CD4-positive, alpha-beta T cell treated with Interleukin-2 at 100 ng/mL for 4 hours (primary cell): ENCODE measurements around the gene CLN5.
"Not testable (repeated sequence)": the region's sequence is repeated elsewhere in the genome, so short reads cannot be mapped to it uniquely, and the experiment has no call there.

Experiments
- DNase-seq: peaks from one replicate; pipeline ENCODE4 v3.0.0-alpha.2; 2020; ENCODE audit warnings: low spot score

CLN5 gene

GRCh38 chr13:76976490-76976889, 15.4 kb upstream of the CLN5 start:
- DNase-seq = peak; percentile 23

GRCh38 chr13:76976929-76977328, 15.0 kb upstream of the CLN5 start:
- DNase-seq = no peak

- peak; percentile 84 for DNase-seq
Measured at GRCh38 chr13:76980075-76980718, 11.7 kb upstream of the CLN5 start.

- no peak for DNase-seq
Measured at GRCh38 chr13:76982061-76982460, 9.8 kb upstream of the CLN5 start.

- DNase-seq = no peak
Measured at GRCh38 chr13:76983676-76984075, 8.2 kb upstream of the CLN5 start.

- DNase-seq = peak; percentile 87
Measured at GRCh38 chr13:76991432-76991795, 467 bp upstream of the CLN5 start.

GRCh38 chr13:76992548-76993001, 694 bp downstream of the CLN5 start:
- peak; percentile 23 for DNase-seq

GRCh38 chr13:76993021-76993420, 1.1 kb downstream of the CLN5 start:
- DNase-seq = no peak

- no peak for DNase-seq
Measured at GRCh38 chr13:76993473-76993872, 1.6 kb downstream of the CLN5 start.

- no peak for DNase-seq
Measured at GRCh38 chr13:76994281-76994680, 2.4 kb downstream of the CLN5 start.

- DNase-seq = no peak
Measured at GRCh38 chr13:77000475-77000874, 8.6 kb downstream of the CLN5 start.

GRCh38 chr13:77001540-77001939, 9.7 kb downstream of the CLN5 start:
- DNase-seq = no peak

GRCh38 chr13:77001963-77002587, 10.2 kb downstream of the CLN5 start:
- DNase-seq = no peak

GRCh38 chr13:77002590-77003190, 10.8 kb downstream of the CLN5 start:
- DNase-seq = peak; percentile 10

- not testable (repeated sequence) for DNase-seq
Measured at GRCh38 chr13:77008337-77008736, 16.5 kb downstream of the CLN5 start.

- peak; percentile 36 for DNase-seq
Measured at GRCh38 chr13:77009011-77009410, 17.1 kb downstream of the CLN5 start.

GRCh38 chr13:77009719-77010118, 17.8 kb downstream of the CLN5 start:
- not testable (repeated sequence) for DNase-seq

GRCh38 chr13:77013853-77014542, 22.1 kb downstream of the CLN5 start:
- no peak for DNase-seq

- DNase-seq = no peak
Measured at GRCh38 chr13:77014906-77015685, 23.2 kb downstream of the CLN5 start.

GRCh38 chr13:77016251-77016812, 24.5 kb downstream of the CLN5 start:
- no peak for DNase-seq

- no peak for DNase-seq
Measured at GRCh38 chr13:77016888-77017623, 25.2 kb downstream of the CLN5 start.
